Mesendoderm (in vitro differentiated cells): ENCODE data around the gene SNX6. TPM values are rescaled to one million over a fixed set of nuclear protein-coding genes. Genes with fewer than 3 reads are reported as not detected.
"Not testable (repeated sequence)": the region's sequence is repeated elsewhere in the genome, so short reads cannot be mapped to it uniquely, and the experiment has no call there.

Source experiments
- DNase-seq: peaks from one replicate; pipeline ENCODE4 v3.0.0; 2013
- H2AK5ac ChIP-seq: 2 replicates; pipeline ENCODE4 v1.6.1; 2013; ENCODE audit warnings: low read length, inconsistent platforms
- H2BK120ac ChIP-seq: 2 replicates; pipeline ENCODE4 v1.6.1; 2013; ENCODE audit warnings: low read depth, mild to moderate bottlenecking, low read length, moderate library complexity, mixed read lengths
- H2BK15ac ChIP-seq: replicated peaks from 2 replicates; pipeline ENCODE4 v1.6.1; 2013; ENCODE audit warnings: low read depth, mild to moderate bottlenecking, moderate library complexity
- H2BK5ac ChIP-seq: 2 replicates; pipeline ENCODE4 v1.6.1; 2013; ENCODE audit warnings: low read length, inconsistent platforms
- H3K18ac ChIP-seq: 2 replicates; pipeline ENCODE4 v1.6.1; 2013; ENCODE audit warnings: mild to moderate bottlenecking, low read length, mixed read lengths
- H3K23ac ChIP-seq: one replicate; pipeline ENCODE4 v1.6.1; 2013; ENCODE audit warnings: low read length
- H3K27ac ChIP-seq: 2 replicates; pipeline ENCODE4 v1.5.1; 2013; ENCODE audit warnings: low read depth, mild to moderate bottlenecking, inconsistent platforms, low read length, moderate library complexity
- H3K27me3 ChIP-seq: 2 replicates; pipeline ENCODE4 v1.6.1; 2013; ENCODE audit warnings: low read length, control low read depth, mild to moderate bottlenecking, inconsistent platforms; ENCODE audit not compliant: insufficient read depth, poor library complexity
- H3K36me3 ChIP-seq: 2 replicates; pipeline ENCODE4 v1.6.1; 2013; ENCODE audit warnings: low read length, inconsistent platforms; ENCODE audit not compliant: control insufficient read depth, insufficient read depth
- H3K4ac ChIP-seq: one replicate; pipeline ENCODE4 v1.6.1; 2013; ENCODE audit warnings: low read depth, mild to moderate bottlenecking, low read length, moderate library complexity
- H3K4me1 ChIP-seq: 2 replicates; pipeline ENCODE4 v1.6.1; 2013; ENCODE audit warnings: low read depth, low read length, inconsistent platforms; ENCODE audit not compliant: control insufficient read depth
- H3K4me2 ChIP-seq: 2 replicates; pipeline ENCODE4 v1.6.1; 2013; ENCODE audit warnings: low read length
- H3K4me3 ChIP-seq: 2 replicates; pipeline ENCODE4 v1.5.1; 2013; ENCODE audit warnings: mild to moderate bottlenecking, low read length
- H3K56ac ChIP-seq: one replicate; pipeline ENCODE4 v1.6.1; 2013; ENCODE audit warnings: low read length
- H3K79me1 ChIP-seq: 2 replicates; pipeline ENCODE4 v1.6.1; 2013; ENCODE audit warnings: low read length, inconsistent platforms
- H3K79me2 ChIP-seq: 2 replicates; pipeline ENCODE4 v1.6.1; 2013; ENCODE audit warnings: mild to moderate bottlenecking, low read length; ENCODE audit not compliant: control insufficient read depth, insufficient read depth
- H3K9ac ChIP-seq: 2 replicates; pipeline ENCODE4 v1.6.1; 2013; ENCODE audit warnings: low read length, inconsistent platforms
- H4K5ac ChIP-seq: one replicate; pipeline ENCODE4 v1.6.1; 2013; ENCODE audit warnings: low read length
- H4K8ac ChIP-seq: one replicate; pipeline ENCODE4 v1.6.1; 2013; ENCODE audit warnings: low read depth, mild to moderate bottlenecking, control low read depth, low read length, moderate library complexity
- whole genome bisulfite sequencing: extraction: QIAGEN DNeasy Blood & Tissue Kit; methylation state at CpG from one replicate; pipeline ENCODE4 v1.1.7; 2013; ENCODE audit warnings: low lambda C conversion rate, missing lambda C conversion rate; ENCODE audit not compliant: insufficient coverage; ENCODE audit errors: extremely low coverage; 5-methylcytosine and 5-hydroxymethylcytosine counted together
- small RNA-seq: library from polyadenylated mRNA; stranded (forward); fragments of <200 nt; extraction: miRNeasy Mini kit (QIAGEN cat#:217004); gene quantifications from one replicate; pipeline ENCODE3, GENCODE V24; 2013; ENCODE audit not compliant: insufficient read depth

The SNX6 gene

GRCh38 chr14:34521071-34521470 lies 108.9 kb downstream of the SNX6 start:
- H3K79me2 ChIP-seq, H3K4me2 ChIP-seq, H2AK5ac ChIP-seq, H3K36me3 ChIP-seq, DNase-seq, H3K4me1 ChIP-seq, H3K23ac ChIP-seq, H3K79me1 ChIP-seq, H3K27ac ChIP-seq, H4K8ac ChIP-seq, H3K9ac ChIP-seq, H2BK15ac ChIP-seq, H3K56ac ChIP-seq, H3K4me3 ChIP-seq, H4K5ac ChIP-seq, H3K18ac ChIP-seq, H3K4ac ChIP-seq, H2BK5ac ChIP-seq, H2BK120ac ChIP-seq, H3K27me3 ChIP-seq: not testable (repeated sequence)
- no CpG with 5 or more reads among the region's 6 CpGs for WGBS

GRCh38 chr14:34520304-34520970 lies 109.5 kb downstream of the SNX6 start:
- not testable (repeated sequence) for H3K4me3 ChIP-seq, H3K23ac ChIP-seq, H3K27me3 ChIP-seq, H4K8ac ChIP-seq, H3K18ac ChIP-seq, H3K56ac ChIP-seq, H2BK15ac ChIP-seq, H3K4ac ChIP-seq, H2BK120ac ChIP-seq, H3K4me1 ChIP-seq, H3K4me2 ChIP-seq, H3K36me3 ChIP-seq, H3K9ac ChIP-seq, DNase-seq, H2AK5ac ChIP-seq, H4K5ac ChIP-seq, H2BK5ac ChIP-seq, H3K79me1 ChIP-seq, H3K27ac ChIP-seq, H3K79me2 ChIP-seq
- no CpG with 5 or more reads among the region's 7 CpGs for WGBS

Small RNA genes within 50 kb of the gene (small RNA-seq; reads per million reads assigned to genes)
- gene RNU1-27P (not detected), gene RNU1-28P (not detected), gene RNU6-1261P (not detected)
